Rectal smooth muscle tissue (tissue), 1 donor: Measurements from ENCODE around the gene ZC3H12A.
"Not testable (repeated sequence)": the region's sequence is repeated elsewhere in the genome, so short reads cannot be mapped to it uniquely, and the experiment has no call there.

Experiments used
- H3K27ac ChIP-seq: one replicate; pipeline ENCODE4 v1.7.0; 2013; ENCODE audit warnings: low read depth, low read length, inconsistent platforms
- H3K27me3 ChIP-seq: one replicate; pipeline ENCODE4 v1.7.0; 2013; ENCODE audit warnings: low read length; ENCODE audit not compliant: control insufficient read depth, insufficient read depth
- H3K36me3 ChIP-seq: one replicate; pipeline ENCODE4 v1.7.0; 2013; ENCODE audit warnings: low read length; ENCODE audit not compliant: control insufficient read depth, insufficient read depth
- H3K4me1 ChIP-seq: one replicate; pipeline ENCODE4 v1.7.0; 2013; ENCODE audit warnings: low read length; ENCODE audit not compliant: control insufficient read depth, insufficient read depth
- H3K4me3 ChIP-seq: one replicate; pipeline ENCODE4 v1.7.0; 2013; ENCODE audit warnings: low read length
- H3K9ac ChIP-seq: one replicate; pipeline ENCODE4 v1.7.0; 2013; ENCODE audit warnings: low read length

The ZC3H12A gene

GRCh38 chr1:37529888-37530287 lies 55.5 kb downstream of the ZC3H12A start:
- H3K4me1 ChIP-seq, H3K4me3 ChIP-seq, H3K27me3 ChIP-seq, H3K9ac ChIP-seq, H3K27ac ChIP-seq, H3K36me3 ChIP-seq: not testable (repeated sequence)

GRCh38 chr1:37532418-37533156 lies 58.2 kb downstream of the ZC3H12A start:
- H3K4me3 ChIP-seq, H3K27me3 ChIP-seq, H3K4me1 ChIP-seq, H3K27ac ChIP-seq, H3K9ac ChIP-seq: not testable (repeated sequence)
- peaks cover 10% of the 10 kb centered on the region for H3K36me3 ChIP-seq

DNA sequence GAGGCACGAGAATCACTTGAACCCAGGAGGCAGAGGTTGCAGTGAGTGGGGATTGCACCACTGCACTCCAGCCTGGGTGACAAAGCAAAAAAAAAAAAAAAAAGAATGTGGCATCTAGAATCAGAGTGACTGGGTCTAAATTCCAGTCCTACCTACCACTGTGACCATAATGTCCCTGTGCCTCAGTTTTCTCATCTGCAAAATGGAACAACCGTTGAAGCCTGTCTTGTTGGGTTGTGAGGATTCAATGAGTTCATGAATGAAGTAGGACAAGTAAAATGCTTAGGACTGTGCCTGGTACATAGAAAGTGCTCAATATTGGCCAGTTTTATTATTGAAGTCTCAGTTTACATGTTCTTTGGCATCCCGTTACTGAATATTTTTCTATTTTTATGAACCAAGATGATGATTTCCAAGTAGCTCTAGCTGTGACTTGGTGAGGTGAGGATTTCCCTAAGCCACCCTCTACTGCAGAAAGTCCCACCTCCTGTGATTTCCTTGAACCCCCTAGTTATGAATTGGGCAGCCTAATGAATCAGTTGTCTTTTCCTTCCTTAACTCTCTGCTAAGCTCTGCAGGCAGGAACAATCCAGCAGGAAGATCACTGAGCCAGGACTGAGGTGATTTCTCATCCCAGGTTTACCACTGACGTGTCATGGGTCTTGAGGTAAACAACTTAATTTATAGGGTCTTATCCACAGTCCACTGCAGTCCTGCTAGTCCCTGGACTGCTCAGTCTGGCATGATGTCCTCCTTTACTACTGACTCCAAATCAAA lies 59.1 kb downstream of the ZC3H12A start:
- no peak overlapping the region for H3K9ac ChIP-seq

More for the DNA sequence above, 59.1 kb downstream of the ZC3H12A start:
- no peak overlapping the region for H3K27ac ChIP-seq
- H3K36me3 ChIP-seq, result peaks cover 14% of the 10 kb centered on the region
- H3K27me3 ChIP-seq, result no peaks in the 10 kb centered on the region
- no peak overlapping the region for H3K4me3 ChIP-seq
- peaks cover 6% of the 10 kb centered on the region for H3K4me1 ChIP-seq
